ENCODE measurements around the gene ZNF814. TPM values are rescaled to one million over a fixed set of nuclear protein-coding genes. Genes with fewer than 3 reads are reported as not detected.
A peak's percentile ranks its signal among the peaks of the same experiment; 100 is the strongest.

The ZNF814 gene
- total RNA-seq, 1 experiment from 2014 or later: 4.8 TPM

- in situ Hi-C loops (cut with HindIII; ENCODE audit: low pct_unique_long_range_greater_than_20kb, low sequenced_read_pairs): no loop called here
- peaks cover 36% of the 10 kb centered on the region; the same call in 1 of the 2 replicates for H3K9me3 ChIP-seq (ENCODE audit: control insufficient read depth, insufficient read depth, low read depth, low read length)
- H3K4me3 ChIP-seq (ENCODE audit: low read depth in 2 of 2, low read length in 2 of 2): peak within 1 kb of the TSS; percentile 55 to 73
These were observed 46.2 kb upstream of the ZNF814 start, which contains the start of gene ZNF418 for GRCh38 chr19:57934820-57935665. ZNF418 (minus strand) TSS chr19:57935402; CDS start chr19:57933822, 1,580 bp downstream.

DNA sequence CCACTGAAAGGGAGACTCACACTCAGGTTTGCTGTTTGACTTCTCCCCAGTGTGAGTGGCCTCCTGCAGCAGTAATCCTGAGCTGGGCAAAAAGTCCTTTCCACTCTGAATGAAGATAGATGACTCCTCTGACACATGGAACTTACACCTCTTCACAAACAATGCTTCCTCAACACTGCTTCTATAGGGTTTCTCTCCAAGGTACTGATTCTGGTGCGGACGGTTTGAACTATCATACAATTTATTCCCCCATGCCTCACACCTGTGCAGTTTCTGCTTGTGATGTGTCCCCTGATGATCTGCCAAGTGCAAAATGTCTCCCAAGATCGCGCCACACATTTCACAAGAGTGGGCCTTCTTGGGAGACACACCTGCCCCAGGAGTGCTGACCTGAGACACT is 38.8 kb upstream of the ZNF814 start:
- intact Hi-C loops (cut with micrococcal nuclease; ENCODE audit: unreplicated experiment): no loop called here
- CTCF ChIA-PET: no interaction called here
- Histone ChIP-seq H3K9me3 (ENCODE audit: control insufficient read depth, insufficient read depth, low read depth, low read length) (peaks cover 65% of the 10 kb centered on the region), H3K4me3 (ENCODE audit: low read depth in 2 of 2, low read length in 2 of 2) (no peak overlapping the region), H3K36me3 (ENCODE audit: control insufficient read depth, insufficient read depth, low read length) (no peaks in the 10 kb centered on the region), H3K27ac (ENCODE audit: low read length) (no peak overlapping the region), H3K4me1 (ENCODE audit: control insufficient read depth, insufficient read depth, low read length) (no peaks in the 10 kb centered on the region), H3K27me3 (ENCODE audit: control insufficient read depth, insufficient read depth, low read length) (no peaks in the 10 kb centered on the region)
- BruUV-seq (replicated peaks): no TSS peak
- in situ Hi-C loops (cut with HindIII; ENCODE audit: low pct_unique_long_range_greater_than_20kb, low sequenced_read_pairs): no loop called here
- TF ChIP-seq, protein P1, sequence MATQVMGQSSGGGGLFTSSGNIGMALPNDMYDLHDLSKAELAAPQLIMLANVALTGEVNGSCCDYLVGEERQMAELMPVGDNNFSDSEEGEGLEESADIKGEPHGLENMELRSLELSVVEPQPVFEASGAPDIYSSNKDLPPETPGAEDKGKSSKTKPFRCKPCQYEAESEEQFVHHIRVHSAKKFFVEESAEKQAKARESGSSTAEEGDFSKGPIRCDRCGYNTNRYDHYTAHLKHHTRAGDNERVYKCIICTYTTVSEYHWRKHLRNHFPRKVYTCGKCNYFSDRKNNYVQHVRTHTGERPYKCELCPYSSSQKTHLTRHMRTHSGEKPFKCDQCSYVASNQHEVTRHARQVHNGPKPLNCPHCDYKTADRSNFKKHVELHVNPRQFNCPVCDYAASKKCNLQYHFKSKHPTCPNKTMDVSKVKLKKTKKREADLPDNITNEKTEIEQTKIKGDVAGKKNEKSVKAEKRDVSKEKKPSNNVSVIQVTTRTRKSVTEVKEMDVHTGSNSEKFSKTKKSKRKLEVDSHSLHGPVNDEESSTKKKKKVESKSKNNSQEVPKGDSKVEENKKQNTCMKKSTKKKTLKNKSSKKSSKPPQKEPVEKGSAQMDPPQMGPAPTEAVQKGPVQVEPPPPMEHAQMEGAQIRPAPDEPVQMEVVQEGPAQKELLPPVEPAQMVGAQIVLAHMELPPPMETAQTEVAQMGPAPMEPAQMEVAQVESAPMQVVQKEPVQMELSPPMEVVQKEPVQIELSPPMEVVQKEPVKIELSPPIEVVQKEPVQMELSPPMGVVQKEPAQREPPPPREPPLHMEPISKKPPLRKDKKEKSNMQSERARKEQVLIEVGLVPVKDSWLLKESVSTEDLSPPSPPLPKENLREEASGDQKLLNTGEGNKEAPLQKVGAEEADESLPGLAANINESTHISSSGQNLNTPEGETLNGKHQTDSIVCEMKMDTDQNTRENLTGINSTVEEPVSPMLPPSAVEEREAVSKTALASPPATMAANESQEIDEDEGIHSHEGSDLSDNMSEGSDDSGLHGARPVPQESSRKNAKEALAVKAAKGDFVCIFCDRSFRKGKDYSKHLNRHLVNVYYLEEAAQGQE (IDR thresholded peaks at IDR 0.05; ENCODE audit: insufficient read depth in 1 of 2, low read depth in 2 of 2, low read length in 1 of 2): peak in 1 of 2 experiments; percentile 59; a peak in 1 of 4 replicates
- TF ChIP-seq SIN3A (IDR thresholded peaks at IDR 0.05; ENCODE audit: borderline replicate concordance, insufficient read depth, low read depth, low read length) (no peak), TCF7L2 (IDR thresholded peaks at IDR 0.05; ENCODE audit: low read depth, low read length) (no peak)
- POLR2A ChIA-PET: no interaction called here
- no peak for DNase-seq (ENCODE audit: low read depth, low spot score)
- no peak for ATAC-seq

More at GRCh38 chr19:57934820-57935665, 46.2 kb upstream of the ZNF814 start, which contains the start of gene ZNF418:
- TF ChIP-seq, protein P1 (IDR thresholded peaks at IDR 0.05; ENCODE audit: insufficient read depth in 1 of 2, low read depth in 2 of 2, low read length in 1 of 2): no peak
- TF ChIP-seq, protein P2, sequence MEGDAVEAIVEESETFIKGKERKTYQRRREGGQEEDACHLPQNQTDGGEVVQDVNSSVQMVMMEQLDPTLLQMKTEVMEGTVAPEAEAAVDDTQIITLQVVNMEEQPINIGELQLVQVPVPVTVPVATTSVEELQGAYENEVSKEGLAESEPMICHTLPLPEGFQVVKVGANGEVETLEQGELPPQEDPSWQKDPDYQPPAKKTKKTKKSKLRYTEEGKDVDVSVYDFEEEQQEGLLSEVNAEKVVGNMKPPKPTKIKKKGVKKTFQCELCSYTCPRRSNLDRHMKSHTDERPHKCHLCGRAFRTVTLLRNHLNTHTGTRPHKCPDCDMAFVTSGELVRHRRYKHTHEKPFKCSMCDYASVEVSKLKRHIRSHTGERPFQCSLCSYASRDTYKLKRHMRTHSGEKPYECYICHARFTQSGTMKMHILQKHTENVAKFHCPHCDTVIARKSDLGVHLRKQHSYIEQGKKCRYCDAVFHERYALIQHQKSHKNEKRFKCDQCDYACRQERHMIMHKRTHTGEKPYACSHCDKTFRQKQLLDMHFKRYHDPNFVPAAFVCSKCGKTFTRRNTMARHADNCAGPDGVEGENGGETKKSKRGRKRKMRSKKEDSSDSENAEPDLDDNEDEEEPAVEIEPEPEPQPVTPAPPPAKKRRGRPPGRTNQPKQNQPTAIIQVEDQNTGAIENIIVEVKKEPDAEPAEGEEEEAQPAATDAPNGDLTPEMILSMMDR (IDR thresholded peaks at IDR 0.05): no peak
- TF ChIP-seq TCF7L2 (IDR thresholded peaks at IDR 0.05; ENCODE audit: low read depth, low read length) (no peak), POLR2AphosphoS5 (IDR thresholded peaks at IDR 0.05; ENCODE audit: low read depth, low read length) (peak; percentile 61; the same call in 1 of the 2 replicates), SIN3A (IDR thresholded peaks at IDR 0.05; ENCODE audit: borderline replicate concordance, insufficient read depth, low read depth, low read length) (no peak)
- no peaks in the 10 kb centered on the region for H3K36me3 ChIP-seq (ENCODE audit: control insufficient read depth, insufficient read depth, low read length)
- TSS peak; percentile 66 for BruUV-seq (replicated peaks)
- ChIA-PET CTCF (no interaction called here), POLR2A (no interaction called here)
- H3K4me1 ChIP-seq (ENCODE audit: control insufficient read depth, insufficient read depth, low read length): no peaks in the 10 kb centered on the region
- ATAC-seq (peak; percentile 99), DNase-seq (ENCODE audit: low read depth, low spot score) (peak; percentile 39)
- peak within 1 kb of the TSS; percentile 73 for H3K27ac ChIP-seq (ENCODE audit: low read length)
- intact Hi-C loops (cut with micrococcal nuclease; ENCODE audit: unreplicated experiment): no loop called here
- H3K27me3 ChIP-seq (ENCODE audit: control insufficient read depth, insufficient read depth, low read length): no peaks in the 10 kb centered on the region
